GM12878 (cell line): ENCODE measurements around the gene SLC1A1. TPM values are rescaled to one million over a fixed set of nuclear protein-coding genes. Genes with fewer than 3 reads are reported as not detected.

Source experiments
- ATAC-seq: fragments of 200-7000 bp; cut with Tn5 transposase; 3 replicates; pipeline ENCODE4 v1.9.1; 2020; ENCODE audit warnings: mild to moderate bottlenecking, moderate library complexity
- BruUV-seq: library from RNA; stranded (reverse); fragments of 400-500 nt; replicated peaks from 2 replicates; lab custom pipeline; 2021; lab: Mats Ljungman, UMichigan
- CTCF ChIA-PET: fragments of 300-600 bp; sonication (Branson Sonifier 250); formaldehyde crosslinking; extraction: SDS; loops from one replicate; lab custom pipeline; 2021; ENCODE audit warnings: inconsistent platforms; lab: Yijun Ruan, JAX
- POLR2A ChIA-PET: fragments of 350-600 bp; formaldehyde crosslinking; extraction: SDS; loops from one replicate; lab custom pipeline; 2021; ENCODE audit warnings: inconsistent platforms; lab: Charles Lee
- RAD21 ChIA-PET: fragments of 300-600 bp; sonication (Branson Sonifier 250); formaldehyde crosslinking; loops from one replicate; lab custom pipeline; 2023; ENCODE audit warnings: antibody characterized with exemption; ENCODE audit not compliant: unreplicated experiment; lab: Charles Lee
- SMC1A ChIA-PET: fragments of 300-600 bp; sonication (Branson Sonifier 250); formaldehyde crosslinking; loops from one replicate; lab custom pipeline; 2023; ENCODE audit not compliant: unreplicated experiment, uncharacterized antibody; lab: Charles Lee
- DNase-seq: peaks from one replicate; pipeline ENCODE4 v3.0.0-alpha.2; 2011; ENCODE audit warnings: low read depth, low spot score
- FAIRE-seq: peaks from 3 replicates; lab custom pipeline; 2011; peaks lifted over from hg19 to GRCh38; lab: Jason Lieb, UNC
- H2AFZ ChIP-seq: 2 replicates; pipeline ENCODE4 v1.6.0; 2011; ENCODE audit warnings: low read depth, low read length, control low read depth; ENCODE audit not compliant: control insufficient read depth
- H3K27ac ChIP-seq: 2 replicates; pipeline ENCODE4 v1.5.1; 2011; ENCODE audit warnings: control low read depth; ENCODE audit not compliant: control insufficient read depth, insufficient read depth
- H3K27me3 ChIP-seq, 2 experiments: replicated peaks in 1 of 2; 2 replicates each; pipeline versions ENCODE4 v1.6.0 to v1.6.1; 2011; ENCODE audit warnings: low read length in 1 of 2; ENCODE audit not compliant: control insufficient read depth in 2 of 2, insufficient read depth in 2 of 2
- H3K36me3 ChIP-seq, 2 experiments: 2 replicates each; pipeline ENCODE4 v1.5.1; 2011; ENCODE audit warnings: low read length in 1 of 2; ENCODE audit not compliant: control insufficient read depth in 2 of 2, insufficient read depth in 2 of 2
- H3K4me1 ChIP-seq: 2 replicates; pipeline ENCODE4 v1.6.1; 2011; ENCODE audit warnings: mild to moderate bottlenecking, low read length, moderate library complexity, mixed read lengths; ENCODE audit not compliant: control insufficient read depth, insufficient read depth
- H3K4me2 ChIP-seq: 2 replicates; pipeline ENCODE4 v1.6.0; 2011; ENCODE audit warnings: control low read depth; ENCODE audit not compliant: control insufficient read depth, insufficient read depth
- H3K4me3 ChIP-seq: fragments of 200-600 bp; sonication (generic); 2 replicates; pipeline ENCODE4 v1.5.1; 2016
- H3K79me2 ChIP-seq: 2 replicates; pipeline ENCODE4 v1.6.0; 2011; ENCODE audit warnings: low read length; ENCODE audit not compliant: control insufficient read depth, insufficient read depth
- H3K9ac ChIP-seq: 2 replicates; pipeline ENCODE4 v1.8.0; 2011; ENCODE audit warnings: low read length, control low read depth, mixed read lengths; ENCODE audit not compliant: control insufficient read depth, insufficient read depth
- H3K9me3 ChIP-seq: replicated peaks from 3 replicates; pipeline ENCODE4 v1.5.1; 2011; ENCODE audit warnings: mild to moderate bottlenecking, low read length; ENCODE audit not compliant: control insufficient read depth, insufficient read depth
- H4K20me1 ChIP-seq: 2 replicates; pipeline ENCODE4 v1.6.0; 2011; ENCODE audit not compliant: control insufficient read depth, insufficient read depth
- BHLHE40 ChIP-seq, 2 experiments: fragments of 450-650 bp in 1 of 2; IDR thresholded peaks; 2 replicates each; pipeline ENCODE4 v1.6.1; 2011 to 2017; ENCODE audit warnings: low read depth in 2 of 2, borderline replicate concordance in 1 of 2, improper control_type of control experiment in 1 of 2, low read length in 1 of 2, mild to moderate bottlenecking in 1 of 2
- IRF3 ChIP-seq: fragments of 450-650 bp; IDR thresholded peaks from 2 replicates; pipeline ENCODE4 v1.6.1; 2014; ENCODE audit warnings: mild to moderate bottlenecking
- PKNOX1 ChIP-seq: fragments of 450-650 bp; IDR thresholded peaks from 2 replicates; pipeline ENCODE4 v1.6.1; 2016; ENCODE audit warnings: mild to moderate bottlenecking
- RAD21 ChIP-seq: IDR thresholded peaks from 2 replicates; pipeline ENCODE4 v1.6.1; 2011; ENCODE audit warnings: mild to moderate bottlenecking, low read depth, low read length, moderate library complexity; ENCODE audit not compliant: insufficient read depth
- RCOR1 ChIP-seq: conservative IDR thresholded peaks from 2 replicates; pipeline ENCODE4 v1.6.1; 2012; ENCODE audit warnings: low read depth, low read length, improper control_type of control experiment
- SMC3 ChIP-seq: IDR thresholded peaks from 2 replicates; pipeline ENCODE4 v1.6.1; 2011; ENCODE audit warnings: low read length, improper control_type of control experiment, borderline replicate concordance
- SUZ12 ChIP-seq: fragments of 200-600 bp; sonication (generic); IDR thresholded peaks from one replicate; pipeline ENCODE4 v1.6.1; 2018; ENCODE audit warnings: antibody characterized with exemption, mild to moderate bottlenecking; ENCODE audit not compliant: unreplicated experiment
- WRNIP1 ChIP-seq: IDR thresholded peaks from 2 replicates; pipeline ENCODE4 v1.6.1; 2011; ENCODE audit warnings: low read depth, low read length, improper control_type of control experiment, borderline replicate concordance
- ZNF207 ChIP-seq: fragments of 450-650 bp; IDR thresholded peaks from 2 replicates; pipeline ENCODE4 v1.6.1; 2014; ENCODE audit warnings: antibody characterized with exemption, mild to moderate bottlenecking, borderline replicate concordance
- ZSCAN29 ChIP-seq: fragments of 450-650 bp; IDR thresholded peaks from 2 replicates; pipeline ENCODE4 v1.6.1; 2017; ENCODE audit warnings: mild to moderate bottlenecking, moderate library complexity
- WGBS: methylation state at CpG from one replicate; pipeline ENCODE4 v1.1.6; 2016; ENCODE audit warnings: low lambda C conversion rate; ENCODE audit not compliant: insufficient replicate concordance, insufficient coverage; ENCODE audit errors: missing lambda C conversion rate; 5-methylcytosine and 5-hydroxymethylcytosine counted together
- in situ Hi-C: fragments of 300-500 bp; cut with MboI; formaldehyde crosslinking; loops from 9 replicates; pipeline ENCODE4 v1.14.3; 2018; ENCODE audit warnings: mixed read lengths
- intact Hi-C: fragments of 100-400 bp; cut with micrococcal nuclease; formaldehyde crosslinking; loops from one replicate; pipeline ENCODE4 v1.14.2; 2022; ENCODE audit not compliant: unreplicated experiment
- polyA plus RNA-seq, 11 experiments: library from polyadenylated mRNA; depleted of rRNA in 4 of 11; unstranded in 6 of 11; stranded (reverse) in 5 of 11; fragments of >200 nt; fragmentation: Nextera tagmentation in 4 of 11; fragmentation: Illumina TruSeq in 1 of 11; extraction: Ambion mirVana in 4 of 11; extraction: Trizol in 1 of 11; gene quantifications; 1 replicate in 1 of 11; 2 replicates in 10 of 11; pipeline versions ENCODE4 v1.2.1 to v1.2.3, GENCODE V29; 2011 to 2016; ENCODE audit warnings: inconsistent platforms in 2 of 11, missing spikeins in 2 of 11, low read depth in 1 of 11
- total RNA-seq, 4 experiments: library from RNA; depleted of rRNA in 3 of 4; stranded (reverse); fragments of >200 nt in 3 of 4; fragmentation: Illumina TruSeq in 1 of 4; extraction: Trizol in 1 of 4; gene quantifications; 2 replicates each; pipeline versions ENCODE4 v1.2.1 to v1.2.3, GENCODE V29; 2013 to 2021
- TF ChIP-seq, protein P1 (sequence below): fragments of 450-650 bp; IDR thresholded peaks from 2 replicates; pipeline ENCODE4 v1.6.1; 2017; ENCODE audit warnings: borderline replicate concordance
- TF ChIP-seq, protein P2 (sequence below): IDR thresholded peaks from 2 replicates; pipeline ENCODE4 v1.6.1; 2012; ENCODE audit warnings: improper control_type of control experiment, low read depth, low read length; ENCODE audit not compliant: insufficient replicate concordance

SLC1A1 gene
- total and polyA plus RNA-seq, 10 of the 15 experiments (the other 5 are each of a cell fraction or from before 2014, with no cell fraction given) = 4.2 to 24.9 (median 18.3) TPM

DNA sequence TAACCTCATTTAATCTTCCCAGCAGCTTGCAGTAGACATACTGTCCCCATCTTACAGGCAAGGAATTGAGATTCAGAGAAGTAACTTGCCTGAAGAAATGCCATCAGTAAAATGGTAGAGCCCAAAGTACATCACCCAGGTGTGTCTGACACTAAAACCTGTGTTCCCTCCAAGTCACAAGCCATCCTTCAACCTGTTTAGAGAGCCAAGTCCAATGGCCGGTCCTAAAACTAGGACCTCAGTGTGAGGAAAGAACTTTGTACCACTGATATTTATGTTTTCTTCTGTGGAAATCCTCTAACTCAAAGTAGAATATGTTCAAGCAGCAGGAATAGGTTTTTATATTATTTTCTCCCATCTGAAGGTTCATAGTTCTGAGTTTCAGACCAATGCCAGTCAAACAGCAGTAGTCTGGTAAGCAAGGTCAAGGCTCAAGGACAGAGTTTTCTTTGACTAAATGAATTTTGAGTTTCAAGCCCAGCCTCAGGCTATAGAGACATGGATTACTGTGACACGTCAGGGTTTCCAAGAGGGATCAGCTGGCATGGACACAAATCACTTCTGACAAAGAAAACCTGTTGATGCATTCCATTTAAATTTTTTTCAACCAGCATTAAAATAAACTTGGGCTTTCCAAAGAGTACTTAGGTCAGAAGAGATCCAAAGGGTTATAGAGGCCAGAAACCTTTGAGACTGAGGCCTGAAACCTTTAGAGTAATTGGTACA, 90.9 kb downstream of the SLC1A1 start:
- WGBS = 100% methylated on average over 2 of the region's 2 CpGs
- ChIA-PET SMC1A (interaction anchor here (1.1 kb wide), 1 partner anchor 28 kb away, joined by 3 read pairs; no protein-coding TSS in a partner anchor), RAD21 (no interaction called here), POLR2A (no interaction called here), CTCF (interaction anchor here (1.0 kb wide), 1 partner anchor 8 kb away, joined by 3 read pairs; no protein-coding TSS in a partner anchor)
- no peak for ATAC-seq
- H3K27me3 ChIP-seq = no peaks in the 10 kb centered on the region
- no TSS peak for BruUV-seq
- H2AFZ ChIP-seq = no peak overlapping the region
- no peak for FAIRE-seq
- H3K4me2 ChIP-seq = no peak overlapping the region
- no peak overlapping the region for H3K27ac ChIP-seq
- in situ Hi-C loops (no loop called here), intact Hi-C loops (no loop called here)
- no peaks in the 10 kb centered on the region for H4K20me1 ChIP-seq
- no peak overlapping the region for H3K4me3 ChIP-seq
- DNase-seq = no peak
- H3K79me2 ChIP-seq = no peaks in the 10 kb centered on the region
- H3K36me3 ChIP-seq = peaks cover 2 to 9% of the 10 kb centered on the region in 2 experiments
- H3K9me3 ChIP-seq = no peaks in the 10 kb centered on the region
- no peaks in the 10 kb centered on the region for H3K4me1 ChIP-seq
- H3K9ac ChIP-seq = no peak overlapping the region
- TF ChIP-seq RAD21 (no peak), RCOR1 (no peak), ZNF207 (no peak), SMC3 (no peak), IRF3 (no peak), SUZ12 (no peak), WRNIP1 (no peak), PKNOX1 (no peak), BHLHE40 (IDR thresholded peaks at IDR 0.05; ENCODE audit: borderline replicate concordance in 1 of 2, low read depth in 2 of 2, low read length in 1 of 2) (no peak), ZSCAN29 (no peak)
- TF ChIP-seq, protein P1, sequence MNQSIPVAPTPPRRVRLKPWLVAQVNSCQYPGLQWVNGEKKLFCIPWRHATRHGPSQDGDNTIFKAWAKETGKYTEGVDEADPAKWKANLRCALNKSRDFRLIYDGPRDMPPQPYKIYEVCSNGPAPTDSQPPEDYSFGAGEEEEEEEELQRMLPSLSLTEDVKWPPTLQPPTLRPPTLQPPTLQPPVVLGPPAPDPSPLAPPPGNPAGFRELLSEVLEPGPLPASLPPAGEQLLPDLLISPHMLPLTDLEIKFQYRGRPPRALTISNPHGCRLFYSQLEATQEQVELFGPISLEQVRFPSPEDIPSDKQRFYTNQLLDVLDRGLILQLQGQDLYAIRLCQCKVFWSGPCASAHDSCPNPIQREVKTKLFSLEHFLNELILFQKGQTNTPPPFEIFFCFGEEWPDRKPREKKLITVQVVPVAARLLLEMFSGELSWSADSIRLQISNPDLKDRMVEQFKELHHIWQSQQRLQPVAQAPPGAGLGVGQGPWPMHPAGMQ = no peak
- TF ChIP-seq, protein P2, sequence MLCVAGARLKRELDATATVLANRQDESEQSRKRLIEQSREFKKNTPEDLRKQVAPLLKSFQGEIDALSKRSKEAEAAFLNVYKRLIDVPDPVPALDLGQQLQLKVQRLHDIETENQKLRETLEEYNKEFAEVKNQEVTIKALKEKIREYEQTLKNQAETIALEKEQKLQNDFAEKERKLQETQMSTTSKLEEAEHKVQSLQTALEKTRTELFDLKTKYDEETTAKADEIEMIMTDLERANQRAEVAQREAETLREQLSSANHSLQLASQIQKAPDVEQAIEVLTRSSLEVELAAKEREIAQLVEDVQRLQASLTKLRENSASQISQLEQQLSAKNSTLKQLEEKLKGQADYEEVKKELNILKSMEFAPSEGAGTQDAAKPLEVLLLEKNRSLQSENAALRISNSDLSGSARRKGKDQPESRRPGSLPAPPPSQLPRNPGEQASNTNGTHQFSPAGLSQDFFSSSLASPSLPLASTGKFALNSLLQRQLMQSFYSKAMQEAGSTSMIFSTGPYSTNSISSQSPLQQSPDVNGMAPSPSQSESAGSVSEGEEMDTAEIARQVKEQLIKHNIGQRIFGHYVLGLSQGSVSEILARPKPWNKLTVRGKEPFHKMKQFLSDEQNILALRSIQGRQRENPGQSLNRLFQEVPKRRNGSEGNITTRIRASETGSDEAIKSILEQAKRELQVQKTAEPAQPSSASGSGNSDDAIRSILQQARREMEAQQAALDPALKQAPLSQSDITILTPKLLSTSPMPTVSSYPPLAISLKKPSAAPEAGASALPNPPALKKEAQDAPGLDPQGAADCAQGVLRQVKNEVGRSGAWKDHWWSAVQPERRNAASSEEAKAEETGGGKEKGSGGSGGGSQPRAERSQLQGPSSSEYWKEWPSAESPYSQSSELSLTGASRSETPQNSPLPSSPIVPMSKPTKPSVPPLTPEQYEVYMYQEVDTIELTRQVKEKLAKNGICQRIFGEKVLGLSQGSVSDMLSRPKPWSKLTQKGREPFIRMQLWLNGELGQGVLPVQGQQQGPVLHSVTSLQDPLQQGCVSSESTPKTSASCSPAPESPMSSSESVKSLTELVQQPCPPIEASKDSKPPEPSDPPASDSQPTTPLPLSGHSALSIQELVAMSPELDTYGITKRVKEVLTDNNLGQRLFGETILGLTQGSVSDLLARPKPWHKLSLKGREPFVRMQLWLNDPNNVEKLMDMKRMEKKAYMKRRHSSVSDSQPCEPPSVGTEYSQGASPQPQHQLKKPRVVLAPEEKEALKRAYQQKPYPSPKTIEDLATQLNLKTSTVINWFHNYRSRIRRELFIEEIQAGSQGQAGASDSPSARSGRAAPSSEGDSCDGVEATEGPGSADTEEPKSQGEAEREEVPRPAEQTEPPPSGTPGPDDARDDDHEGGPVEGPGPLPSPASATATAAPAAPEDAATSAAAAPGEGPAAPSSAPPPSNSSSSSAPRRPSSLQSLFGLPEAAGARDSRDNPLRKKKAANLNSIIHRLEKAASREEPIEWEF = no peak
